CD8-positive, alpha-beta memory T cell (primary cell): ENCODE data around the gene RABL3. TPM values are rescaled to one million over a fixed set of nuclear protein-coding genes. Genes with fewer than 3 reads are reported as not detected.

Experiments used
- CTCF ChIA-PET: fragments of 350-600 bp; sonication (Branson Sonifier 250); formaldehyde crosslinking; loops from one replicate; lab custom pipeline; 2021; ENCODE audit warnings: antibody characterized with exemption; lab: Charles Lee
- POLR2A ChIA-PET: fragments of 350-600 bp; sonication (Branson Sonifier 250); formaldehyde crosslinking; loops from one replicate; lab custom pipeline; 2021; ENCODE audit warnings: antibody characterized with exemption; lab: Charles Lee
- DNase-seq, 5 donors: peaks; one replicate each; pipeline versions ENCODE4 v3.0.0 to v3.0.0-alpha.2; 2020 to 2022; ENCODE audit warnings: mixed read lengths in 1 of 5
- H3K27ac ChIP-seq: one replicate; pipeline ENCODE4 v1.7.0; 2013; ENCODE audit warnings: low read depth, mild to moderate bottlenecking, low read length, moderate library complexity
- H3K27me3 ChIP-seq: 2 replicates; pipeline ENCODE4 v1.7.0; 2013; ENCODE audit warnings: low read length, mild to moderate bottlenecking; ENCODE audit not compliant: insufficient read depth, poor library complexity, severe bottlenecking
- H3K36me3 ChIP-seq: 2 replicates; pipeline ENCODE4 v1.7.0; 2013; ENCODE audit warnings: mild to moderate bottlenecking, low read length, moderate library complexity; ENCODE audit not compliant: insufficient read depth
- H3K4me1 ChIP-seq: 2 replicates; pipeline ENCODE4 v1.7.0; 2013; ENCODE audit warnings: mild to moderate bottlenecking, low read length, moderate library complexity; ENCODE audit not compliant: insufficient read depth
- H3K4me3 ChIP-seq: 2 replicates; pipeline ENCODE4 v1.7.0; 2013; ENCODE audit warnings: mild to moderate bottlenecking, low read length
- H3K9me3 ChIP-seq: 2 replicates; pipeline ENCODE4 v1.7.0; 2013; ENCODE audit warnings: mild to moderate bottlenecking, low read length
- H3K27ac Mint-ChIP-seq, 8 donors: one replicate each; pipeline ENCODE4 v1.8.0; 2020 to 2021; ENCODE audit warnings: mixed read lengths in 8 of 8, mild to moderate bottlenecking in 6 of 8, inconsistent platforms in 3 of 8, moderate library complexity in 3 of 8
- H3K27me3 Mint-ChIP-seq, 2 donors: one replicate each; pipeline ENCODE4 v1.8.0; 2020 to 2021; ENCODE audit warnings: mixed read lengths in 2 of 2, mild to moderate bottlenecking in 1 of 2, moderate library complexity in 1 of 2
- H3K36me3 Mint-ChIP-seq, 3 donors: one replicate each; pipeline ENCODE4 v1.8.0; 2020 to 2021; ENCODE audit warnings: mixed read lengths in 3 of 3, inconsistent platforms in 1 of 3, mild to moderate bottlenecking in 1 of 3
- H3K4me1 Mint-ChIP-seq, 3 donors: one replicate each; pipeline ENCODE4 v1.8.0; 2020 to 2021; ENCODE audit warnings: mixed read lengths in 3 of 3, inconsistent platforms in 1 of 3, mild to moderate bottlenecking in 1 of 3
- H3K4me3 Mint-ChIP-seq, 7 donors: one replicate each; pipeline ENCODE4 v1.8.0; 2020 to 2021; ENCODE audit warnings: mixed read lengths in 7 of 7, mild to moderate bottlenecking in 6 of 7, moderate library complexity in 4 of 7, inconsistent platforms in 2 of 7
- H3K9me3 Mint-ChIP-seq, 5 donors: one replicate each; pipeline ENCODE4 v1.8.0; 2020 to 2022; ENCODE audit warnings: mixed read lengths in 5 of 5, mild to moderate bottlenecking in 3 of 5, moderate library complexity in 2 of 5, inconsistent platforms in 1 of 5
- polyA plus RNA-seq: library from polyadenylated mRNA; unstranded; fragments of 300-500 nt; fragmentation: Illumina TruSeq; gene quantifications from one replicate; pipeline ENCODE4 v1.2.3, GENCODE V29; 2021
- total RNA-seq, 2 experiments: library from RNA; stranded (reverse); gene quantifications; one replicate each; pipeline ENCODE4 v1.2.3, GENCODE V29; 2021

RABL3 gene
- total and polyA plus RNA-seq, 3 experiments from 2014 or later = 35.8 to 40.4 (median 39.0) TPM

DNA sequence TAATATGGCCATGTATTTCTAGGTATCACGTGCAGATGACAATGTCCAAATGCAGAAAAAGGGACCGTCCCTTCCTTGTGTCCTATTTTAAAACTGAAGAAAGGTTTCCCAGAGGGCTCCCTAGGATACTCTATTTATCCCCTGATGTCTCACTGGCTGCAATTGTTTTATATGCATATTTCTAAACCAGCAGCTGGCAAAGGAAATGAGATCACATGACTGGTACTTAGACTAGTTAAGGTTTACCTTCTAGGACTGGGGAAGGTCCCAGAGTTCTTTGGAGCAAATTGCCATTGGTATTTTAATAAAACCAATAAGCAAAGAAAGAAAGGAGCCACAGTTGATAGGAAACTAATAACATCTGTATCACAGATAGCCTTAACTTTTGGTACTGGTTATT is 29.8 kb upstream of the RABL3 start:
- H3K36me3 ChIP-seq = peaks cover 18% of the 10 kb centered on the region
- H3K9me3 ChIP-seq = no peaks in the 10 kb centered on the region
- Mint-ChIP-seq H3K27me3 (no peaks in the 10 kb centered on the region), H3K9me3 (no peaks in the 10 kb centered on the region), H3K4me3 (no peak overlapping the region), H3K36me3 (peaks cover 0 to 37% (median 11%) of the 10 kb centered on the region in 3 donors), H3K27ac (no peak overlapping the region), H3K4me1 (peaks cover 16 to 35% (median 33%) of the 10 kb centered on the region in 3 donors)
- no peaks in the 10 kb centered on the region for H3K4me1 ChIP-seq
- POLR2A ChIA-PET = no interaction called here
- CTCF ChIA-PET = interaction anchor here (2.2 kb wide), 1 partner anchor 23 kb away, joined by 6 read pairs; no protein-coding TSS in a partner anchor
- H3K27me3 ChIP-seq = no peaks in the 10 kb centered on the region
- H3K27ac ChIP-seq = no peak overlapping the region
- DNase-seq = no peak
- no peak overlapping the region for H3K4me3 ChIP-seq

DNA sequence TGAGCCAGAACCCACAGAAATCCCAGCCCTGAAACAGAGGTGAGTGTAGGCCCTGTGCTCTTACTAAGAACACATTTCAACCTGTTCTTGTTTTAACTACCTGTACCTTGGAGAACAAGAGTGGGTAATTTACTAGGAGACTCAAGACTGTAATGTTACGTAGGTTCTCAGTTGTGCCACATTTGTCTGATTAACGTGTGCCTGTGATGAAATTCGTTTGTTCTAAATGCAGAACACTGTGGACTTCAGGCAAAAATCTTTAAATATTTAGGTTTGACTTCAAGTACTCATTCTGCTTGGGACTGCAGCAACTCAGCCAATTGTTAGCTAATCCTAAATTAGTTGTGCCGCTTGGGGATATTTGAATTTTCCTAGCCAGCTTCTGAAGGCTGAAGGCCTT is 28.6 kb upstream of the RABL3 start:
- H3K4me1 Mint-ChIP-seq = peaks cover 25 to 45% (median 44%) of the 10 kb centered on the region in 3 donors
- no peak overlapping the region for H3K27ac ChIP-seq
- H3K36me3 ChIP-seq = peaks cover 7% of the 10 kb centered on the region
- H3K27ac Mint-ChIP-seq = no peak overlapping the region
- DNase-seq = no peak
- CTCF ChIA-PET = interaction anchor here (1.0 to 2.2 kb wide), 2 partner anchors 24 kb away, joined by 4 to 6 read pairs; no protein-coding TSS in a partner anchor
- H3K9me3 ChIP-seq = no peaks in the 10 kb centered on the region
- H3K27me3 ChIP-seq = no peaks in the 10 kb centered on the region
- no peaks in the 10 kb centered on the region for H3K4me1 ChIP-seq
- peaks cover 0 to 33% (median 8%) of the 10 kb centered on the region in 3 donors for H3K36me3 Mint-ChIP-seq
- no peaks in the 10 kb centered on the region for H3K9me3 Mint-ChIP-seq
- no peak overlapping the region for H3K4me3 Mint-ChIP-seq
- no peaks in the 10 kb centered on the region for H3K27me3 Mint-ChIP-seq
- no peak overlapping the region for H3K4me3 ChIP-seq
- POLR2A ChIA-PET = no interaction called here

DNA sequence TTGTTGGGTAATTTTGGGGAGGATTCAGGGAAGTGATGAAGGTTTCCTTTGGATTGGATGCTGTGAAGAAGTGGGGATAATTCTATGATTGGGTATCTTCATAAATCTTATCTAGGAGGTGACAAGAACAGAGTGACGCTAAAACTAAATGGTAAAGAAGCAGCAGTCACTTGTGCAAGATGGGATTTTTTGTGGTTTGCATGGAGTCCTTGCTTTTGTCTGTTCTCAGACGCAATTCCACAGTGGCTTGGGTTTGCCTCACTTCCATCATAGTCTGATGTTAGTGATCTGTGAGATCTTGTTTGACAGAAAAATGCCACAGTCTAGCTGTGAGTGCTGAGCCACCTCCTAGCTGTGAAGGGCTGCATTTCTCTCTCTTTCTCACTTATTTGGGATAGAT is 27.1 kb upstream of the RABL3 start:
- peaks cover 7% of the 10 kb centered on the region for H3K36me3 ChIP-seq
- H3K9me3 ChIP-seq = no peaks in the 10 kb centered on the region
- Mint-ChIP-seq H3K9me3 (no peaks in the 10 kb centered on the region), H3K36me3 (peaks cover 0 to 33% (median 8%) of the 10 kb centered on the region in 3 donors), H3K27ac (peak overlapping the region in 3 of 8 donors; percentile 6 to 29 (median 9)), H3K4me3 (no peak overlapping the region), H3K4me1 (peaks cover 32 to 55% (median 54%) of the 10 kb centered on the region in 3 donors), H3K27me3 (no peaks in the 10 kb centered on the region)
- H3K27ac ChIP-seq = no peak overlapping the region
- H3K27me3 ChIP-seq = no peaks in the 10 kb centered on the region
- no peak for DNase-seq
- CTCF ChIA-PET = no interaction called here
- no peak overlapping the region for H3K4me3 ChIP-seq
- POLR2A ChIA-PET = no interaction called here
- H3K4me1 ChIP-seq = no peaks in the 10 kb centered on the region

- H3K9me3 Mint-ChIP-seq = no peaks in the 10 kb centered on the region
- Histone ChIP-seq H3K27me3 (no peaks in the 10 kb centered on the region), H3K4me1 (no peaks in the 10 kb centered on the region), H3K9me3 (no peaks in the 10 kb centered on the region), H3K27ac (no peak overlapping the region), H3K36me3 (peaks cover 7% of the 10 kb centered on the region), H3K4me3 (no peak overlapping the region)
- H3K27me3 Mint-ChIP-seq = no peaks in the 10 kb centered on the region
- H3K27ac Mint-ChIP-seq = no peak overlapping the region
- DNase-seq = no peak
- CTCF ChIA-PET = no interaction called here
- H3K4me3 Mint-ChIP-seq = no peak overlapping the region
- peaks cover 49 to 72% (median 71%) of the 10 kb centered on the region in 3 donors for H3K4me1 Mint-ChIP-seq
- H3K36me3 Mint-ChIP-seq = peaks cover 2 to 26% (median 5%) of the 10 kb centered on the region in 3 donors
- POLR2A ChIA-PET = no interaction called here
Measured at GRCh38 chr3:120767106-120767505, 24.8 kb upstream of the RABL3 start.

GRCh38 chr3:120766576-120766975 is 24.3 kb upstream of the RABL3 start:
- no peak for DNase-seq
- Mint-ChIP-seq H3K27ac (peak overlapping the region in 3 of 8 donors; percentile 0 to 38 (median 2)), H3K27me3 (no peaks in the 10 kb centered on the region), H3K4me1 (peaks cover 52 to 74% (median 70%) of the 10 kb centered on the region in 3 donors), H3K9me3 (no peaks in the 10 kb centered on the region), H3K36me3 (peaks cover 3 to 21% (median 5%) of the 10 kb centered on the region in 3 donors), H3K4me3 (no peak overlapping the region)
- peaks cover 7% of the 10 kb centered on the region for H3K36me3 ChIP-seq
- H3K27ac ChIP-seq = no peak overlapping the region
- no peaks in the 10 kb centered on the region for H3K4me1 ChIP-seq
- CTCF ChIA-PET = no interaction called here
- no peaks in the 10 kb centered on the region for H3K9me3 ChIP-seq
- no peaks in the 10 kb centered on the region for H3K27me3 ChIP-seq
- no peak overlapping the region for H3K4me3 ChIP-seq
- POLR2A ChIA-PET = no interaction called here

GRCh38 chr3:120765830-120766493 is 23.6 kb upstream of the RABL3 start:
- ChIA-PET POLR2A (no interaction called here), CTCF (interaction anchor here (0.7 to 1.4 kb wide), 2 partner anchors 22 to 29 kb away, joined by 3 to 5 read pairs; no protein-coding TSS in a partner anchor)
- Mint-ChIP-seq H3K27me3 (no peaks in the 10 kb centered on the region), H3K4me3 (no peak overlapping the region), H3K4me1 (peaks cover 56 to 80% (median 73%) of the 10 kb centered on the region in 3 donors), H3K27ac (peak overlapping the region in 1 of 8 donors; percentile 0), H3K36me3 (peaks cover 2 to 16% (median 5%) of the 10 kb centered on the region in 3 donors), H3K9me3 (no peaks in the 10 kb centered on the region)
- H3K4me1 ChIP-seq = no peaks in the 10 kb centered on the region
- H3K27me3 ChIP-seq = no peaks in the 10 kb centered on the region
- no peak for DNase-seq
- H3K36me3 ChIP-seq = peaks cover 7% of the 10 kb centered on the region
- H3K9me3 ChIP-seq = no peaks in the 10 kb centered on the region
- no peak overlapping the region for H3K27ac ChIP-seq
- no peak overlapping the region for H3K4me3 ChIP-seq

GRCh38 chr3:120764206-120764605 is 21.9 kb upstream of the RABL3 start:
- Mint-ChIP-seq H3K4me3 (no peak overlapping the region), H3K36me3 (peaks cover 0 to 11% (median 7%) of the 10 kb centered on the region in 3 donors), H3K27ac (peak overlapping the region in 1 of 8 donors; percentile 64), H3K27me3 (peaks cover 0 to 2% of the 10 kb centered on the region in 2 donors), H3K4me1 (peaks cover 70 to 91% (median 83%) of the 10 kb centered on the region in 3 donors), H3K9me3 (no peaks in the 10 kb centered on the region)
- DNase-seq = no peak
- Histone ChIP-seq H3K27me3 (no peaks in the 10 kb centered on the region), H3K4me1 (no peaks in the 10 kb centered on the region), H3K27ac (no peak overlapping the region), H3K4me3 (no peak overlapping the region), H3K9me3 (no peaks in the 10 kb centered on the region), H3K36me3 (no peaks in the 10 kb centered on the region)
- ChIA-PET POLR2A (no interaction called here), CTCF (no interaction called here)

DNA sequence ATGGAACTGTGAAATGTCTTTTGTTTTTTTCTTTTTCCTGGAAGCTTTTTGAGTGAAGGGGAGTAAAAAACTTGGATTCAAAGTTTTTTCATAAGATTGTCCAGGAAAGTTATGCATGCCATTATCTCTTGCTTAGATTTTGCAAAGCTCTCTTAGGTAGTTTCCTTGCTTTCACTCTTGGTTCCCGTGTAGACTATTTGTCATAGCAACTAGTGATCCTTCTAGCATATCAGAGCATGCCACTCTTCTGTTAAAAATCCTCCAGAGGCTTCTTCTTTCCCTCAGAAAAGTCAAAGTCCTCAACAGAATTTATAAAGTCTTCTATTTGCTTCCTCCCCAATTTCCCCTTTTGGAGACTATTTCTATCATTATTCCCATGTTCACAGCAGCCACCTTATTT is 21.3 kb upstream of the RABL3 start:
- CTCF ChIA-PET = no interaction called here

More for the DNA sequence above, 21.3 kb upstream of the RABL3 start:
- H3K4me3 ChIP-seq = no peak overlapping the region
- no peak for DNase-seq
- H3K9me3 Mint-ChIP-seq = peaks cover 0 to 3% (median 0%) of the 10 kb centered on the region in 5 donors
- no peaks in the 10 kb centered on the region for H3K9me3 ChIP-seq
- H3K27me3 ChIP-seq = no peaks in the 10 kb centered on the region
- H3K4me1 Mint-ChIP-seq = peaks cover 71 to 92% (median 86%) of the 10 kb centered on the region in 3 donors
- H3K27me3 Mint-ChIP-seq = peaks cover 0 to 2% of the 10 kb centered on the region in 2 donors
- no peaks in the 10 kb centered on the region for H3K36me3 ChIP-seq
- H3K4me3 Mint-ChIP-seq = no peak overlapping the region
- no peaks in the 10 kb centered on the region for H3K4me1 ChIP-seq
- peaks cover 4 to 15% (median 13%) of the 10 kb centered on the region in 3 donors for H3K36me3 Mint-ChIP-seq
- peak overlapping the region in 3 of 8 donors; percentile 8 to 60 (median 25) for H3K27ac Mint-ChIP-seq
- H3K27ac ChIP-seq = no peak overlapping the region
- POLR2A ChIA-PET = no interaction called here
